B cell (primary cell): ENCODE measurements around the gene NANOS3. TPM values are rescaled to one million over a fixed set of nuclear protein-coding genes. Genes with fewer than 3 reads are reported as not detected.

Experiments
- ATAC-seq: fragments of 200-7000 bp; cut with Tn5 transposase; one replicate; pipeline ENCODE4 v1.10.0; 2021; ENCODE audit warnings: low read depth, mild to moderate bottlenecking, moderate number of reproducible peaks, moderate library complexity
- CTCF ChIA-PET: fragments of 350-600 bp; sonication (Branson Sonifier 250); formaldehyde crosslinking; loops from one replicate; lab custom pipeline; 2021; ENCODE audit warnings: antibody characterized with exemption, inconsistent platforms; lab: Charles Lee
- POLR2A ChIA-PET: fragments of 350-600 bp; sonication (Branson Sonifier 250); formaldehyde crosslinking; loops from one replicate; lab custom pipeline; 2021; ENCODE audit warnings: antibody characterized with exemption; lab: Charles Lee
- DNase-seq: peaks from one replicate; pipeline ENCODE4 v3.0.0; 2013
- H2AFZ ChIP-seq: 2 replicates; pipeline ENCODE4 v1.6.1; 2012; ENCODE audit warnings: mild to moderate bottlenecking, low read depth, low read length; ENCODE audit not compliant: insufficient read depth, poor library complexity, severe bottlenecking
- H3K27ac ChIP-seq, 2 donors: 1 replicate in 1 of 2; 2 replicates in 1 of 2; pipeline ENCODE4 v1.5.1; 2012 to 2013; ENCODE audit warnings: low read length in 2 of 2, mild to moderate bottlenecking in 2 of 2, moderate library complexity in 1 of 2
- H3K27me3 ChIP-seq, 4 experiments: fragments of 200-600 bp in 1 of 4; sonication (generic) in 1 of 4; replicated peaks in 1 of 4; 1 replicate in 2 of 4; 2 replicates in 2 of 4; pipeline versions ENCODE4 v1.6.1 to v1.7.0; 2013 to 2016; ENCODE audit warnings: low read length in 3 of 4, mild to moderate bottlenecking in 2 of 4, mixed read lengths in 1 of 4, moderate library complexity in 1 of 4; ENCODE audit not compliant: insufficient read depth in 4 of 4, control insufficient read depth in 3 of 4; ENCODE audit errors: control extremely low read depth in 1 of 4
- H3K36me3 ChIP-seq, 2 experiments: replicated peaks in 1 of 2; 1 replicate in 1 of 2; 2 replicates in 1 of 2; pipeline versions ENCODE4 v1.6.1 to v1.7.1; 2013; ENCODE audit warnings: low read length in 1 of 2; ENCODE audit not compliant: insufficient read depth in 2 of 2, control insufficient read depth in 1 of 2; ENCODE audit errors: control extremely low read depth in 1 of 2, extremely low read depth in 1 of 2
- H3K4me1 ChIP-seq, 2 donors: fragments of 200-600 bp in 1 of 2; sonication (generic) in 1 of 2; 1 replicate in 1 of 2; 2 replicates in 1 of 2; pipeline versions ENCODE4 v1.5.1 to v1.6.1; 2013 to 2017; ENCODE audit warnings: low read length in 2 of 2; ENCODE audit not compliant: control insufficient read depth in 2 of 2, insufficient read depth in 2 of 2
- H3K4me2 ChIP-seq: replicated peaks from 2 replicates; pipeline ENCODE3; 2012; ENCODE audit warnings: mild to moderate bottlenecking, low read depth, low read length; ENCODE audit not compliant: poor library complexity, severe bottlenecking
- H3K4me3 ChIP-seq, 5 experiments: fragments of 200-600 bp in 1 of 5; sonication (generic) in 1 of 5; 1 replicate in 3 of 5; 2 replicates in 2 of 5; pipeline versions ENCODE4 v1.5.1 to v1.7.0; 2011 to 2016; ENCODE audit warnings: low read length in 4 of 5, mild to moderate bottlenecking in 4 of 5, low read depth in 2 of 5, control low read depth in 1 of 5, moderate library complexity in 1 of 5; ENCODE audit not compliant: insufficient read depth in 1 of 5; ENCODE audit errors: control extremely low read depth in 1 of 5, extremely low read depth in 1 of 5
- H3K79me2 ChIP-seq: fragments of 200-600 bp; sonication (generic); one replicate; pipeline ENCODE4 v1.6.0; 2016; ENCODE audit warnings: low read length; ENCODE audit not compliant: control insufficient read depth, insufficient read depth
- H3K9ac ChIP-seq: fragments of 200-600 bp; sonication (generic); 2 replicates; pipeline ENCODE4 v1.6.1; 2017; ENCODE audit warnings: mild to moderate bottlenecking, low read length, moderate library complexity
- H3K9me3 ChIP-seq, 3 donors: one replicate each; pipeline versions ENCODE4 v1.6.1 to v1.7.1; 2013; ENCODE audit warnings: low read length in 2 of 3; ENCODE audit not compliant: control insufficient read depth in 2 of 3, insufficient read depth in 1 of 3; ENCODE audit errors: control extremely low read depth in 1 of 3
- H4K20me1 ChIP-seq: 2 replicates; pipeline ENCODE4 v1.6.0; 2012; ENCODE audit warnings: mild to moderate bottlenecking, low read length; ENCODE audit not compliant: insufficient read depth, control insufficient read depth, poor library complexity, severe bottlenecking
- H3K27ac Mint-ChIP-seq: one replicate; pipeline ENCODE4 v1.8.0; 2021; ENCODE audit warnings: mixed read lengths
- H3K27me3 Mint-ChIP-seq: one replicate; pipeline ENCODE4 v1.8.0; 2021; ENCODE audit warnings: mixed read lengths
- H3K4me1 Mint-ChIP-seq: one replicate; pipeline ENCODE4 v1.8.0; 2021; ENCODE audit warnings: mixed read lengths
- H3K4me3 Mint-ChIP-seq: one replicate; pipeline ENCODE4 v1.8.0; 2021; ENCODE audit warnings: mixed read lengths
- H3K9me3 Mint-ChIP-seq: one replicate; pipeline ENCODE4 v1.8.0; 2022; ENCODE audit warnings: mixed read lengths; ENCODE audit not compliant: insufficient read depth
- EZH2 ChIP-seq: IDR thresholded peaks from 2 replicates; pipeline ENCODE4 v1.6.1; 2012; ENCODE audit warnings: borderline replicate concordance, low read depth, mild to moderate bottlenecking, moderate library complexity, low read length; ENCODE audit not compliant: insufficient read depth, poor library complexity, severe bottlenecking
- WGBS: methylation state at CpG from one replicate; pipeline ENCODE4 v1.1.5; 2013; ENCODE audit warnings: missing lambda C conversion rate; ENCODE audit not compliant: insufficient coverage; 5-methylcytosine and 5-hydroxymethylcytosine counted together
- intact Hi-C: fragments of 100-400 bp; cut with micrococcal nuclease; formaldehyde crosslinking; loops from one replicate; pipeline ENCODE4 v1.10.0; 2022
- polyA plus RNA-seq: library from polyadenylated mRNA; depleted of rRNA; stranded (reverse); fragments of >200 nt; gene quantifications from 2 replicates; pipeline ENCODE4 v1.2.3, GENCODE V29; 2012
- total RNA-seq, 2 donors: library from RNA; stranded (reverse); fragments of 120-200 nt in 1 of 2; gene quantifications; 1 replicate in 1 of 2; 2 replicates in 1 of 2; pipeline versions ENCODE4 v1.2.3 to v1.2.4, GENCODE V29; 2013 to 2022
- TF ChIP-seq, protein P1 (sequence below): fragments of 200-600 bp; IDR thresholded peaks from one replicate; pipeline ENCODE4 v1.8.0; 2022; ENCODE audit warnings: antibody characterized with exemption, mild to moderate bottlenecking

NANOS3 gene
- total and polyA plus RNA-seq, 2 donors (not counting 1 experiment from before 2014, with no cell fraction given) = 0.49 TPM; not detected in 1

DNA sequence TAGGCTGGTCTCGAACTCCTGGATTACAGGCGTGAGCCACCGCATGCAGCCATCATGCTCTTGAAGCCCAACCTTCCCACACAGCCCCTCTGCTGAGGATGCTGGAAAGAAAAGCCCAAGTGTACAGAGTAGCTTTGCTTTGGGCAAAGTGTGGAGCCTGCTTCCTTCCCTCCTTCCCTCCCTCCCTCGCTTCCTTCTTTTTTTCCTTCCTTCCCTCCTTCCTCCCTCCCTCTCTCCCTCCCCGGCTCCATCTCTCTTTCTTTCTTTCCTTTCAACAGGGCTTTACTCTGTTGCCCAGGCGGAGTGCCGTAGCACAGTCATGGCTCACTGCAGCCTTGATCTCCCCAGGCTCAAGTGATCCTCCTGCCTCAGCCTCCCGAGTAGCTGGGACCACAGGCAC, 31.7 kb downstream of the NANOS3 start:
- no peak overlapping the region for H3K9ac ChIP-seq
- H3K9me3 Mint-ChIP-seq = no peaks in the 10 kb centered on the region
- no peak overlapping the region for H3K27ac Mint-ChIP-seq
- CTCF ChIA-PET = no interaction called here
- no peak overlapping the region for H3K4me3 ChIP-seq
- H3K36me3 ChIP-seq = peaks cover 0 to 18% of the 10 kb centered on the region in 2 experiments
- H2AFZ ChIP-seq = no peak overlapping the region
- no peaks in the 10 kb centered on the region for H3K27me3 Mint-ChIP-seq
- H3K4me1 ChIP-seq = peaks cover 9 to 13% of the 10 kb centered on the region in 2 donors
- H3K79me2 ChIP-seq = peaks cover 12% of the 10 kb centered on the region
- no peak overlapping the region for H3K4me3 Mint-ChIP-seq
- intact Hi-C loops = no loop called here
- peaks cover 0 to 4% (median 0%) of the 10 kb centered on the region in 3 donors for H3K9me3 ChIP-seq
- TF ChIP-seq, protein P1, sequence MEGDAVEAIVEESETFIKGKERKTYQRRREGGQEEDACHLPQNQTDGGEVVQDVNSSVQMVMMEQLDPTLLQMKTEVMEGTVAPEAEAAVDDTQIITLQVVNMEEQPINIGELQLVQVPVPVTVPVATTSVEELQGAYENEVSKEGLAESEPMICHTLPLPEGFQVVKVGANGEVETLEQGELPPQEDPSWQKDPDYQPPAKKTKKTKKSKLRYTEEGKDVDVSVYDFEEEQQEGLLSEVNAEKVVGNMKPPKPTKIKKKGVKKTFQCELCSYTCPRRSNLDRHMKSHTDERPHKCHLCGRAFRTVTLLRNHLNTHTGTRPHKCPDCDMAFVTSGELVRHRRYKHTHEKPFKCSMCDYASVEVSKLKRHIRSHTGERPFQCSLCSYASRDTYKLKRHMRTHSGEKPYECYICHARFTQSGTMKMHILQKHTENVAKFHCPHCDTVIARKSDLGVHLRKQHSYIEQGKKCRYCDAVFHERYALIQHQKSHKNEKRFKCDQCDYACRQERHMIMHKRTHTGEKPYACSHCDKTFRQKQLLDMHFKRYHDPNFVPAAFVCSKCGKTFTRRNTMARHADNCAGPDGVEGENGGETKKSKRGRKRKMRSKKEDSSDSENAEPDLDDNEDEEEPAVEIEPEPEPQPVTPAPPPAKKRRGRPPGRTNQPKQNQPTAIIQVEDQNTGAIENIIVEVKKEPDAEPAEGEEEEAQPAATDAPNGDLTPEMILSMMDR = no peak
- POLR2A ChIA-PET = no interaction called here
- no peaks in the 10 kb centered on the region for H3K27me3 ChIP-seq
- WGBS = 100% methylated on average over 8 of the region's 8 CpGs
- no peak for DNase-seq
- ATAC-seq = no peak
- H3K4me2 ChIP-seq = no peak overlapping the region
- no peaks in the 10 kb centered on the region for H4K20me1 ChIP-seq
- H3K27ac ChIP-seq = no peak overlapping the region
- H3K4me1 Mint-ChIP-seq = peaks cover 13% of the 10 kb centered on the region

DNA sequence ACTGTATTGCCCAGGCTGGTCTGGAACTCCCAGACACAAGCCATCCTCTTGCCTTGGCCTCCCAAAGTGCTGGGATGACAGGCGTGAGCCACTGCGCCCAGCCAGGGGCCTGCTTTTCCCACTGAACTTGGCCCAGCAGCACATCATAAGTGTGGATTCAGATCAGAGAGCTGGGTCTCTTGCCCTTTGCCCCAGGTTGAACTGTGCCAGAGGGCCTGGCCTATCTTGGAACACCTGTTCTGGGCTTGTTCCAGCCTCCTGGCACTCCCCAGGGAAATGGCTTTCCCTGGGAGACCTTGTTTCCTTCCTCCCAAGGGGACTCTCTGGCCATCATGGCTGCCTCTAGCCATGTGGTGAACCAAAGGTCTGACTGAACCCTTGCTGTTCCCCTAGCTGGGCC, 32.5 kb downstream of the NANOS3 start:
- Histone ChIP-seq H3K4me2 (no peak overlapping the region), H4K20me1 (no peaks in the 10 kb centered on the region), H2AFZ (no peak overlapping the region), H3K36me3 (peaks cover 0 to 21% of the 10 kb centered on the region in 2 experiments), H3K4me1 (peaks cover 9 to 13% of the 10 kb centered on the region in 2 donors), H3K9ac (no peak overlapping the region), H3K4me3 (no peak overlapping the region), H3K79me2 (peaks cover 12% of the 10 kb centered on the region), H3K9me3 (peaks cover 0 to 4% (median 0%) of the 10 kb centered on the region in 3 donors), H3K27ac (no peak overlapping the region), H3K27me3 (no peaks in the 10 kb centered on the region)
- Mint-ChIP-seq H3K9me3 (no peaks in the 10 kb centered on the region), H3K27me3 (no peaks in the 10 kb centered on the region), H3K27ac (no peak overlapping the region), H3K4me3 (no peak overlapping the region), H3K4me1 (peaks cover 13% of the 10 kb centered on the region)
- no peak for DNase-seq
- ChIA-PET POLR2A (interaction anchor here (0.6 kb wide), 1 partner anchor 186 kb away, joined by 5 read pairs; no protein-coding TSS in a partner anchor), CTCF (interaction anchor here (0.6 kb wide), 1 partner anchor 9 kb away, joined by 3 read pairs; no protein-coding TSS in a partner anchor)
- 100% methylated on average over 2 of the region's 2 CpGs for WGBS
- no peak for ATAC-seq
- no peak for TF ChIP-seq EZH2
- TF ChIP-seq, protein P1 = no peak
- intact Hi-C loops = no loop called here
